ENCODE measurements around the gene PAPPA. TPM values are rescaled to one million over a fixed set of nuclear protein-coding genes. Genes with fewer than 3 reads are reported as not detected.

PAPPA gene
- total and polyA plus RNA-seq, 2 of the 8 experiments (the other 6 are each of a cell fraction or from before 2014, with no cell fraction given): 0.18 to 0.63 TPM

DNA sequence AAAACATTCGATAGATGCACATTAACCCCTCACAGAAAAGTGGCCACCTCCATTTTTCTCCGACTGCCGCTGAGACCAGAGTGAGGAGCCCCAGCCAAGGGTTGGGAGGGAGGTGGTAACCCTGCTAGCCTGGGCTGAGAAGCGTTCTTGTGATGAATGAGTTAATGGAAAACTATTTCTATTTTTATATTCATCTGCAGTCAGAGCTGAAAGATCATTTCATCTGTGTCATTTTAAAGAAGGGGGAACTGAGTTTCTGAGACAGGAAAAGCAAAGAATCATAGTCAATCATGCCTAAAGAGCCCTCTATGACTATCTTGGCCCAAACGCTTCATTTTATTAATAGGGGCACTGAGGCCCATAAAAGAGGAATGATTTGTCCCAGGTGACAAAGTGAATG lies 229.5 kb downstream of the PAPPA start:
- Histone ChIP-seq H3K79me1 (ENCODE audit: low read depth, low read length) (no peaks in the 10 kb centered on the region), H2AK5ac (ENCODE audit: low read depth, low read length) (no peak overlapping the region), H2BK120ac (replicated peaks; ENCODE audit: low read depth, low read length) (no peak overlapping the region), H3K4me1 (replicated peaks in 1 of 4; ENCODE audit: control insufficient read depth in 3 of 4, insufficient read depth in 4 of 4, low read length in 3 of 4) (no peaks in the 10 kb centered on the region), H4K91ac (replicated peaks; ENCODE audit: insufficient read length, low read length) (no peak overlapping the region), H3K27ac (ENCODE audit: low read depth, low read length) (no peak overlapping the region), H2BK5ac (ENCODE audit: low read depth, low read length) (no peak overlapping the region), H3K4ac (replicated peaks; ENCODE audit: insufficient read length, low read depth, low read length) (no peak overlapping the region), H3K18ac (ENCODE audit: extremely low read depth, low read length) (no peak overlapping the region), H4K5ac (ENCODE audit: insufficient read length, low read depth, low read length) (no peak overlapping the region), H2BK15ac (ENCODE audit: low read length) (no peak overlapping the region), H3K9ac (replicated peaks in 1 of 4; ENCODE audit: extremely low read depth in 1 of 4, low read depth in 3 of 4, low read length in 3 of 4) (no peak overlapping the region), H3K27me3 (replicated peaks in 1 of 4; ENCODE audit: control insufficient read depth in 3 of 4, extremely low read depth in 1 of 4, insufficient read depth in 3 of 4, low read length in 3 of 4) (no peaks in the 10 kb centered on the region), H3K14ac (ENCODE audit: insufficient read length) (no peak overlapping the region), H2AFZ (ENCODE audit: low read length) (no peak overlapping the region), H3K4me2 (ENCODE audit: insufficient read depth in 1 of 2, low read depth in 2 of 2, low read length in 2 of 2) (no peak overlapping the region), H2BK20ac (ENCODE audit: low read length) (no peak overlapping the region), H4K8ac (ENCODE audit: extremely low read depth, insufficient read depth, low read length) (no peak overlapping the region), H3K56ac (replicated peaks; ENCODE audit: insufficient read length, low read depth, low read length) (no peak overlapping the region), H3K23me2 (ENCODE audit: low read depth, low read length) (no peaks in the 10 kb centered on the region), H3K4me3 (ENCODE audit: extremely low read depth in 1 of 4, insufficient read depth in 2 of 4, low read depth in 3 of 4, low read length in 4 of 4) (no peak overlapping the region), H3K9me3 (ENCODE audit: insufficient read depth in 2 of 2, low read depth in 1 of 2, low read length in 1 of 2) (no peaks in the 10 kb centered on the region), H3K79me2 (ENCODE audit: control insufficient read depth in 1 of 2, insufficient read depth in 2 of 2, low read length in 2 of 2) (no peaks in the 10 kb centered on the region), H3K23ac (ENCODE audit: insufficient read length) (no peak overlapping the region), H2BK12ac (ENCODE audit: low read depth, low read length) (no peak overlapping the region), H3K36me3 (ENCODE audit: control insufficient read depth in 2 of 4, insufficient read depth in 4 of 4, low read length in 3 of 4) (peaks cover 0 to 2% (median 0%) of the 10 kb centered on the region in 4 experiments; a peak in 1 of 8 replicates), H4K20me1 (replicated peaks in 1 of 2; ENCODE audit: control insufficient read depth in 1 of 2, insufficient read depth in 2 of 2, low read length in 2 of 2) (no peaks in the 10 kb centered on the region)
- TF ChIP-seq TEAD4 (IDR thresholded peaks at IDR 0.05; ENCODE audit: low read depth, low read length) (no peak), CEBPB (IDR thresholded peaks at IDR 0.05; ENCODE audit: low read depth, low read length) (no peak), KDM5A (IDR thresholded peaks at IDR 0.05; ENCODE audit: low read length) (no peak), SUZ12 (IDR thresholded peaks at IDR 0.05; ENCODE audit: low read length) (no peak), BCL11A (IDR thresholded peaks at IDR 0.05; ENCODE audit: low read depth in 2 of 2, low read length in 2 of 2) (no peak), SIX5 (IDR thresholded peaks at IDR 0.05; ENCODE audit: low read depth, low read length) (no peak), JUN (IDR thresholded peaks at IDR 0.05; ENCODE audit: low read depth, low read length) (no peak), GTF2F1 (IDR thresholded peaks at IDR 0.05; ENCODE audit: borderline replicate concordance, low read depth, low read length) (no peak), NRF1 (IDR thresholded peaks at IDR 0.05; ENCODE audit: low read depth, low read length) (no peak)
- TF ChIP-seq, protein P1, sequence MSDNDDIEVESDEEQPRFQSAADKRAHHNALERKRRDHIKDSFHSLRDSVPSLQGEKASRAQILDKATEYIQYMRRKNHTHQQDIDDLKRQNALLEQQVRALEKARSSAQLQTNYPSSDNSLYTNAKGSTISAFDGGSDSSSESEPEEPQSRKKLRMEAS (IDR thresholded peaks at IDR 0.05): no peak
- WGBS, 2 experiments (ENCODE audit: extremely low coverage in 1 of 2, insufficient coverage in 1 of 2, insufficient read length in 1 of 2, insufficient replicate concordance in 2 of 2, low coverage in 1 of 2, low lambda C conversion rate in 2 of 2, missing lambda C conversion rate in 1 of 2): 91% methylated on average over 5 of the region's 5 CpGs; no CpG with 5 or more reads in 1 of the 2 experiments
- no peak for DNase-seq (ENCODE audit: low read depth in 1 of 2, low spot score in 2 of 2)
- POLR2A ChIA-PET (ENCODE audit: partially characterized antibody): interaction anchor here (0.7 kb wide), 1 partner anchor 714 kb away, joined by 4 read pairs; no protein-coding TSS in a partner anchor
- no peak for FAIRE-seq
- CTCF ChIA-PET (ENCODE audit: partially characterized antibody): no interaction called here

Measured in H1 (cell line).